HG03460 (cell line): ENCODE data around the gene FBXW4.

Experiments
- ATAC-seq: cut with Tn5 transposase; IDR thresholded peaks from one replicate; pipeline ENCODE4 v1.9.1; 2021; ENCODE audit not compliant: unreplicated experiment

FBXW4 gene

DNA sequence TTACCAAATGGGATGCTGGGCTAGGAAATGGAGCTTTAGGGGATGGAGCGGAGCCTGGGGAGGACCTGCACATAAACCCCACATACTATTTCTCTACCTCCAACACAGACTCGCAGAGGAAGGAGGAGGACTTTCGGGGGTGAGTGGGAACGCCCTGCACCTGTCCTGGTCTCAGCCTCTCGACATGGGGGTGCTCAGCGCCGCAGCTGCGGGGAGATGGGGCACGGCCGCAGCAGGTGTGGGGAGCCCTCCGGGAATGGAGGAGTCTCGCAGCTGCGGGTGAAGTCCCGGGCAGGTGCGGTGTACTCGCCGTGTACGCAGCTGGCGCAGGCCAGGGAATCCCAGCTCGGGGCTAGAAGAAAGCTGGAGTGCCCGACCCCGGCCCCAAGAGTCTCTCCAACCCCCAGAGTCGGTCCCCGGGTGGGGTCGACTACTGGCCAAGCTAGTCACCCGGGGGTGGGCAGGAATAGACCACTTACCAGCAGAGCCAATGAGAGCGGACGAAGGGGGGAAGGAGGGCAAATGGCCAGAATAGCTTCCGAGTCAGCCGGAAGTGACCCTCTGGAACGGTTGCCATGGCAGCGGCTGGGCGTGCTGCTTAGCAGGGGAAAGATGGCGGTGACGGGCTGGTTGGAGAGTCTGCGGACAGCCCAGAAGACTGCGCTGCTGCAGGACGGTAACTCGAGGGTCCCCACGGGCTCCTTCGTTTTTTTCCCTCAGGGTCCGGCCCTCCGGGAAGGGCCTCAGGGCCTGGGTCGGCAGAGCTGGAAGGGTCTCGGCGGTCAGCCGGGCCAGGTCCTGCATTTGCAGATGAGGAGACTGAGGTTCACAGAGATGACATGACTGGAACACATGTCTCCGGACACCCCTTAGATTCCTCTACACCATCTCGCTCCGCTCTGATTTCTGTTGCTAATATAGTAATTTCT lies 107.0 kb downstream of the FBXW4 start, which contains the start of the genes DPCD and POLL:
TSS of gene DPCD (plus strand) at position 597 of the 929 bp plus-strand sequence. CDS start at position 613, 16 bp downstream.
TSS of gene POLL (minus strand) at position 533 of the 929 bp plus-strand sequence. CDS start 897 bp downstream, outside the sequence.
- peak; percentile 96 for ATAC-seq

DNA sequence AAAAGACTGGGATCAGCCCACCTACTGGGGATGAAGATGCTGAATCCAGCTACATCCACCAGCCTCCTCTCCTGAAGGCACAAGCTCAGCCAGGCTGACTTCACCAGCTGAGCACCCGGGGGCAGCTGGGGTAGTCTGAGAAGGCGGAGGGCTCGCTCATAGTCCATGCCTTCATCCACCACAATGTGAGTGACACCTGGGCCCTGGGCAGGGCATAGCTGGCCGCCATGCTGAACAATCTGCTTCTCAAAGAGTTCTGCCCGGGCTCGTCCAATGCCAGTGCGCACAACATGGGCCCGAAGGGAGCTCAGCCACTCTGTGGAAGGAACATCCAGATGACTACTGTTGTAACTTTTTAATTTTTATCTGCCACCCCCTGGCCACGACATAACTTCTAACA lies 109.1 kb downstream of the FBXW4 start:
- no peak for ATAC-seq

DNA sequence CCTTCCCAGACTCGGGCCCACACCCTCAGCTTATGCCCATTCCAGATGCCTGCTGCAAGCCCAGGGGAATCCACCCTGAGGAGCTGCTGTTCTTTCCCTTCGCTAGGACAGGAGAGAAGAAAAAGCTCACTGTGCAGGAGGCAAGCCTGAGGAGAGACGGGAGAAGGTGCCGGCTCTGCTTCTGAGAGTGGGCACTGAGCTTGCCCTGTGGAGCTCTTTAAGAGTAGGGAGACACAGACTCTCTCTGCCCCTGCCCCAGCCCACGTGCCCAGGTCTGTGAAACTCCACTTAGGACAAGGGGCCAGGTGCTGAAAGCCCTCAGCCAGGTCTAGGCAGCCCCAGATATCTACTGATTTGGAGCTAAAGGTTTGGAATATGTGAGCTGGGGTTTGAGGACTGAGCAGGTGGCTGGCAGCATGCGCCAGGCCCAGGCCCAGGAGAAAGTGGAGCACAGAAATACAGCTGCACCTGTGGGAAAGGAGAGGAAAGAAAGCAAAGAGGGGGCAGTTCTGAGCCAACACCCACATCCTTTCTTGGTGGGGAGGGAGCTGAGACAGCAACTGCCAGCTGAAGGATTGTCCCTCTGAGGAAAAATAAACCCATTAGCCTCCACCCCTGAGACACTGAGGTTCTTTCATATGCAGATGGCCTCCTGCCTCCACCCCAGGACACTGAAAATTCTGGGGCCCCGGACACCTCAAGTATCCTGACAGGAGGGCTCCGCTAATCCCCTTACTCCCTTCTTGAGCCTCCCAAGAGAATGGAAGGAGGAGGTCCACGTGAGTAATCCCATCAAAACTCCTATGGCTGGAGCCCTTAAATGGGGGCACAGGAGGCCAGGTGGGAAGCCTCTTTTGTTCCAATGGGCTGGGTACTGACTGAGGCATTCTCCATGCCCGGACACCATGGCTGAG lies 114.2 kb downstream of the FBXW4 start:
- ATAC-seq: no peak

DNA sequence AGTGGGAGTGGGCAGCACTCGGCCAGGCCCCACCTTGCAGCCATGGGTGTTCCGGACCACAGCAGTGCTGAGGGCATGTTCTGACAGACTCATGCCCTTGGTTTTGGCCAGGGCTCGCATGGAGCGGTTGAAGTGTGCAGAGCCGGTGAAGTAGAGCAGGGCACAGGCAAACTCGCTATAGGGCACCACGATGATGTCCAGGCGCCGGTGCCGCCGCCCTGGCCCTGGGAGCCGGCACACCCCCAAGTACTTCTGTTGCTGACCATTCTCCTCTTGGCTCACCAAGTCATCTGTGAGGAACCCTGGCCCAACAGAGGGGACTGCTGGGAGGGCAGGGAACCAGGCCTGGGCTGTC lies 115.5 kb downstream of the FBXW4 start:
- ATAC-seq: no peak

DNA sequence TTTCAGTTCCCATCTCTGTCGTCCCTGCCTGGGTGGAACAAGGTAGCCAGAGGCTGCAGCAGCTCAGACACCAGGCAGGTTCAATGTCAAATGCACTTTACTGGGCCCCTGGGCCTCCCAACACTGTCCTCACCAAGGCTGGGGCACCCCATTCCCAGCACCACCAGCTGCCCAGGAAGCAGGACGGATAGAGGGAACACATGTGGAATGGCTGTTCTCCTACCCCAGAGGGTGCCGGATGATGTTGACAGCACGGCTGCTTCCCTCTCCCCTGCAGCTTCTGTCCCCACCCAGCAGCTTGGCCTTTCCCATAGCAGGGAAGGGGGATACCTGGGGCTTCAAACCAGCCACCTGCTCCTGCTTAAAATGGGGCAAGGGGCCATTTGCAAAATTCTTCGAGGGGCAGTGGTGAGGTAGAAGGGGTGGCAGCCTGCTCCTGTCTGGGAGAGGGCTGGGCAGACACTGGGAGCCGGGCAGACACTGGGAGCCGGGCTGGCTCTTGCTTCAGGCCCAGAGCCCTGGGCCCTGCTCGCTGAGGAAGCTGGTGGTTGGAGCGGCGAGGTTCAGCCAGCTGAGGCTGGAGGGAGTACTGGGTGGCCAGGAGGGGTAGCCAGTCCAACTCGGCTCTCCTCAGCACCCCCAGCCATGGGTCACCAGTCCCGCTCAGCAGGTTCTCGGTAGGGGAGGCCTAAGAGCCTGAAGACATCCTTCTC lies 116.0 kb downstream of the FBXW4 start:
- ATAC-seq: no peak

DNA sequence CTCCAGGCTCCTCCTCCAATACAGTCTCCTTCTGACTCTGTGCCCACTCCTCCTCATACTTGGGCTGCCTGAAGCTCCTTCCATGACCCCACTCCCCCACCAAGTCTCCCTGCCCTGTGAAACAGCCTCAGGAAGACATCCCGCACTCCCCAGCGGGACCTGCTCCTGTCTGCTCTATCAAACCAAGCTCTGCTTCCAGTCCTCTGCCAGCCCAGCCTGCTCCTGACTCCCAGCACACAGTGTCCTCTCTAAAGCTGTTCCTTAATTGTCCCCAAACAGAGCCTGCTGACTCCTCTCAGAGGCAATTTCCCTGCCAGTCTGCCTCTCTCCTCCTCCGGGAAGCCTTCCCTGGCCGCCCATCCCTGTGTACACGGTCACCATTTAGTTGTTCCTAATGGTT lies 116.8 kb downstream of the FBXW4 start:
- no peak for ATAC-seq

DNA sequence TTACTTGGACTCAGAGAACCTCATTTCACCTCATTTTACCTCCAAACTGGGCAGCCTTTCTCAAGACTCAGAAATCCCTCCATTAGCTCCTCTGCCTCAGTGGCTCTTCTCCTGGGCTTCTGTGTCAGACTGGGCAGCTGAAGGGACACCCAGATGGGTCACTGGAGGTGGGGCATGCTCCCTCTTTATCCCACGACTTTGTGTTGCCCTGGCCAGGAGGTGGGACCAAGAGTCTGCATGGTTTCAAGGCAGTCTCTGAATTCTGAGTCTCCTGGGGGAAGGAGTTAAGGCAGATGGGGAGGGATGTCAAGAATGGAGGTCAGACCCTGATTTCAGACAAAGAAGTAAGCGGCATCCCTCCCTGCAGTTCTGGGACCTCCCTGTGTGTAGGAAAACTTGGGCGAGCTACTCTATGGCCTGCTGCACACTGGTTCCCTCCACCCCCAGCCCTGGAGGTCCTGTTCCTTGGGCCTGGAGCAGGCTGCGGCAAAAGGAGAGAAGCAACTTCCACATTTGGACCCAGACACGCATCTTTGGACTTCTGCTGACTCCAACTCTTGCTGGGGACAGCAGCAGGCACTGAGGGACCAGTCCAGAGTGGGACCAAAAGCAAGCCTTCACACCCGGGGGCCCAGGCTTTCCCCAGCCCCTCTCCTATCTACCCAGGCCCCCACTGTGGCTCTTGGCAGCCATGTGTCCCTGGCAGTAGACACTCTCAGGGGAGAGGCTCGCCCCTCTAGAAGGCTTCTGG lies 117.7 kb downstream of the FBXW4 start:
- ATAC-seq: no peak

DNA sequence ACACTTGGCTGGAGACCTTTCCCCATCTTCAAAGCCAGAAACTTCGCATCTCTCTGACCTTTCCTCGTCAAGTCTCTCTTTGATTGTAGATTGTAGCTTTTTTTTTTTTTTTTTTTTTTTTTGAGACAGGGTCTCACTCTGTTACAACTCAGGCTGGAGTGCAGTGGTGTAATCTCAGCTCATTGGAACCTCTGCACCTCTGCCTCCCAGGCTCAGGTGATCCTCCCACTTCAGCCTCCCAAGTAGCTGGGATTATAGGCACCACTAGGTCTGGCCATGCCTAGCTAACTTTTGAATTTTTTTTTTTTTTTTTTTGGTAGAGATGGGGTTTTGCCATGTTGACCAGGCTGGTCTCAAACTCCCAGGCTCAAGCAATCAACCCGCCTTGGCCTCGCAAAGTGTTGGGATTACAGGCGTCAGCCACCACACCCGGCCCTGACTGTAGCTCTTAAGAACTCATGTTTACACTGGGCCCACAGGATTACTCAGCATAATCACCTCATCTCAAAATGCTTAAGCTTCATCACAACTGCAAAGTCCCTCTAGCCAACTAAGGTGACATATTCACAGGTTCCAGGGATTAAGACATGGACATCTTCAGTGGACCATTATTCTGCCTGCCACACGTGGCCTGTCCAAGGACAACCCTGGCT lies 118.6 kb downstream of the FBXW4 start:
- ATAC-seq: no peak

DNA sequence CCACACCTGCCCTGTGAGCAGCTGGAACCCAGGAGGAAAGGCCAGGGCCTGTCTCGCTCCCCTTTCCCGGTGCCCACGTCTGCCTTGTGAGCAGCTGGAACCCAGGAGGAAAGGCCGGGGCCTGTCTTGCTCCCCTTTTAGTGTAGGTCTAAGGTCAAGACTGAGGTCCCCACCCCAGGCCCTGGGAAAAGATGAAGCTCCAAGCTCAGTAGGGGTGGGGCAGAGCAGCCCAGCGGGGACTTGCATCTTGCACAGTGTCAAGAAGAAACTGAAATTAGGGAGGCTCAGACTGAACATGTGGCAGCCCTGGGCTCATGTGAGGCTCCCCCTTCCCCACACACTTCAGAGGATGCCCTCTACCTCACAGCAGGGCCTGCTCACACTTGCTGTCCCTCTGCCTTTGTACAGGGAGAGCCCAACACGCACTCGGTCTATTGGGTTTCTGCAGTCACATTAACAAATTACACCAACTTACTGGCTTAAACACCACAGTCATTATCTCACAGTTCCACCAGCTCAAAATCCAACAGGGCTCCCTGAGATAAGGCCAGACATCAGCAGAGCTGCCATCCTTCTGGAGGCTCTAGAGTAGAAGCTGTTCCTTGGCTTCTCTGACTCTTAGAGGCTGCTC lies 119.3 kb downstream of the FBXW4 start:
- no peak for ATAC-seq

DNA sequence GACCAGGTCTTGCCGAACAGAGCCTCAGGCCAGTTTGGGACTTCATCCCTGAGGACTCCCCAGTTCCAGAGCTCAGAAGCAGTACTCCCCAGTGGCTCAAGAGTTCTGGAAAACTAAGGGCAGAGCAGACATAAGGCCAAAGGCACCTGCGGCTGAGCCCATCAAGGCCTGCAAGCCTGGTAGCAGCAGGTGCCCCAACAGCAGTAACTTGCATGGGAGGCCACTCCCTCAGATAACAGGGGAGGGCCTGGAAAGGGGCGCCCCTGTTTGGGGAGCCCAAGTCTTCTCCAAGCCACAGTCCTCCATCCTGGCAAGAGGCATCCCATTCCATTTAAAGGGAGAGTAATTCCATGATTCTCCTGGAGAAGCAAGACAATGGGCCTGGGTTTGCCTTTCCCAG lies 119.9 kb downstream of the FBXW4 start:
- ATAC-seq: no peak

DNA sequence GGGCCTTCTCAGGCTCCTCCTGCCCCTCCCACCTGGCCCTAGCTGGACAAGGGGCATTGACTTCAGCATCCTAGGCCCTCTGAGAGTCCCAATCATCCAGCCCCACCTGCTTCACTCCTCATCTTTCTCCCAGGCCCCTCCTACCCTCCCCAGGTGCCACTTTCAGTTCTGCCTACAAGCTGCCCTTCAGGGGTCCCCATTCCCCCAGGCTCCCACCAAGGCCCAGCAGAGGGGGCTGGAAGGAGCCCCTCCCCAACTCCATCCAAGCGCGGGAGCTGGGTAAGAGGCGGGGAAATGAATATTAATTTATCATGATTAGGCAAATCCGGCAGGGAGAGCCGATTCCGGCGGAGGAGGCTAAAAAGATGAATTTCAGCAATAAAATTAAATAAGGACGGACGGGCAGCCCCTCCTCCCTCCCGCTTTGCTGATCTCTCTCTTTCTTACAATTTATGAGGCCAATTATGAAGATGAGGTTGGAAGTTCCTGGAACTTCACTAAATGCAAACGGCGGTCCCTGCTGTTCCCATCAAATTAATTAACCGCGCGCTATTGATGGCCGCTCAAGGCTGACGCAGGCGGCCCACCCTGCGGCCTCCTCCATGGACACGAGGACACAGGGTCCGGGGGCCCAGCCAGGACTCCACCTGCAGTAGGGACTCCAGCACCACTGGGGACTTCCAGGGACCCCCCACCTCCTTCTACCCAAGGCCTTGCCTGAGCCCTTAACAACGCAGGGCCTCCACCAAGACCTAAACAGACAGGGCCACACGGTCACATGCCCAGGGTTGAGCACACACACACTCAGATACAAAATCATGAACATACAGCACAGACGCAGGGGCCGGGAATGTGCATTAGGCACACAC lies 120.9 kb downstream of the FBXW4 start:
- ATAC-seq: no peak

DNA sequence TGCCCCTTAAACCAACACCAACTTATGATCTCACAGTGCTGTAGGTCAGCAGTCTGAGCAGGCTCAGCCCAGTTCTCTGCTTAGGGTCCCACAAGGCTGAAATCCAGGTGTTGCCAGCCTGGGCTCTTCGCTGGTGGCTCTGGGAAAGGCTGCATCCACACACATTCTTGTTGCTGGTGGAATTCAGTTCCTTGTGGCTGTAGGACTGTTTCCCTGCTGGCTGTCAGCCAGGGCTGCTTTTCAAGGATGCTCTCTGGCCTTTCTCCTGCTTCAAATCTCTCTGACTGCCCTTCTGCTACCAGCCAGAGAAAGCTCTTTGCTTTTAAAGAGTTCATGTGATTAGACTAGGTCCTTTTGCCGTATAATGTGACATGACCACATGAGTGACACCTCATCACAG lies 122.2 kb downstream of the FBXW4 start:
- ATAC-seq: no peak

DNA sequence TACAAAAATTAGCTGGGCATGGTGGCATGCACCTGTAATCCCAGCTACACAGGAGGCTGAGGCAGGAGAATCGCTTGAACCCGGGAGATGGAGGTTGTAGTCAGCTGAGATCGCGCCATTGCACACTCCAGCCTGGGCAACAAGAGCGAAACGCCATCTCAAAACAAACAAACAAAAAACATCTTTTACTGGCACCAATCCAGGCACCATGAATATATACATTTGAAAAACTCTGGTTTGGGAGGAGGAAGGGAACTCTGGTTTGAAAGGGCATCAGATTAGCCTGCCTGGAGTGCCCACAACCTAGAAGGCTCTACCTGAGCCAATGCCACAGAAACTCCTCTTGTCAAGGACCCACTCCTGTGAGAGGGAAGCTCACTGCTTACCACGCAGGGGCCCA lies 122.8 kb downstream of the FBXW4 start:
- ATAC-seq: no peak

DNA sequence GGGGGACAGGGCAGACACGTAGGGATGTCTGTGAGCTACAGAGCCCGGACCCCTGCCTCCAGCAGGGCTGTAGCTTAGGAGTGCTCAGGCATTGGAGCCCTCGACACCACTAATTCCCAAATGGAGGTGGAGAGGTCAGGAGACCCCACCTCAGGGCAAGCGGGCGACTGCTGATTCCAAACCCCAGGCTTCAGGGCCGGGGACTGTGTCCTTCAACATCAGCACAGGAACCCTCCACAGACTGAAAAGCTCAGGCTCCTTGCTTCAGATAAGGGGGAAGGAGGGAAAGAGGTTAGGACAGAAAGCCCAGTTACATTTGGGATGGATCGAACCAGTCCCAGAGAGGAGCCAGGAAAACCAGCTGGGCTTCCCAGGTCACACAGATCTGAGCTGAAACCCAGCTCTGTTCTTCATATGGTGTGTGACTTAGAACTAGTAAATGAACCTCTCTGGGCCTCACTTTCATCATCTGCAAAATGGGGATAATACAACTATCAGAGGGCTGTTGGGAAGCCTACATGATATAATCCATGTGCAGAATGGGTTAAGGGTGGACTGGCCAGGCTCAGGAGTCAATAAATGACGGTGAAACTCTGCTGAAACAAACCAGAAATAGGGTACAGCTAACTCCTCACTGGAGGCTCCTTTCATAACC lies 123.6 kb downstream of the FBXW4 start:
- no peak for ATAC-seq

DNA sequence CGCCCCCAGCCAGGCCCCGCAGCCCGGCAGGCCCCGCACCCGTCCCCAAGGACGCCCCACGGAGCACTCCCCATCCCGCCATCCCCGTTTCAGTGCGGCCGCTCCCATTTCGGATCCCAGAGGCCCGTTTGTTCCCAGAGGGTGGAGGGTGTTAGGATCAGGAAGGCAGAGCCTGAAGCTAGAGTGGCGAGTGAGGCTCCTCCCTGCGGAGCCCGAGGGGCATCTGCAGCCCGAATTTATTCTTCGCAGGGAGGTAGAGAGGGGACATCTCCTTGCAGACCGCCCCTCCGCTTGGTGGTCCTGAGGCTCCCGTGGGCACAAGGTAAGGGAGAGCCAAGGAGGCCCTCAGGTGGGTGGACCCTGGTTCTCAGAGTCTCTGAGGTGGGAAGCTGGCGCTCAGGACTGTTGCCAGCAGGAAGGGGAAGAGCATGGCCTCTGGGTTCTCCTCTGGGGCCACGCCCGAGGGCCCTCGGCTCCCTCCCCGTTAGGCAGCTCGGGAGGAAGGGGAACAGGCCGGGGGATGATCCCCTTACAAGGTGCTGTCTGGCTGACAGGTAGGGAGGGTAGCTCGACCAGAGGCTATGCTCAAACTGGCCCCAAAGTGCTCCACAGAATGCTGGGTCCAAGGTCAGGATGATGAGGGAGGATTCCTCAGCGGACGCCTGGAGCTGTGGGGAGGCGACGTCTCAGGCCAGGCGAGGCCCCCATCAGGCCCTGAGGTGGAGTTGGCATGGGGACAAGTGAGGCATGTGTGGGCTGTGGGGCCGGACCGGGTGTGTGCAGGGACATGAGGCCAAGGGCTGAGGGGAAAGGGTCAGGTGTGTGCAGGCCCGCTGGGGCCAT lies 124.3 kb downstream of the FBXW4 start:
- ATAC-seq: peak; percentile 20

DNA sequence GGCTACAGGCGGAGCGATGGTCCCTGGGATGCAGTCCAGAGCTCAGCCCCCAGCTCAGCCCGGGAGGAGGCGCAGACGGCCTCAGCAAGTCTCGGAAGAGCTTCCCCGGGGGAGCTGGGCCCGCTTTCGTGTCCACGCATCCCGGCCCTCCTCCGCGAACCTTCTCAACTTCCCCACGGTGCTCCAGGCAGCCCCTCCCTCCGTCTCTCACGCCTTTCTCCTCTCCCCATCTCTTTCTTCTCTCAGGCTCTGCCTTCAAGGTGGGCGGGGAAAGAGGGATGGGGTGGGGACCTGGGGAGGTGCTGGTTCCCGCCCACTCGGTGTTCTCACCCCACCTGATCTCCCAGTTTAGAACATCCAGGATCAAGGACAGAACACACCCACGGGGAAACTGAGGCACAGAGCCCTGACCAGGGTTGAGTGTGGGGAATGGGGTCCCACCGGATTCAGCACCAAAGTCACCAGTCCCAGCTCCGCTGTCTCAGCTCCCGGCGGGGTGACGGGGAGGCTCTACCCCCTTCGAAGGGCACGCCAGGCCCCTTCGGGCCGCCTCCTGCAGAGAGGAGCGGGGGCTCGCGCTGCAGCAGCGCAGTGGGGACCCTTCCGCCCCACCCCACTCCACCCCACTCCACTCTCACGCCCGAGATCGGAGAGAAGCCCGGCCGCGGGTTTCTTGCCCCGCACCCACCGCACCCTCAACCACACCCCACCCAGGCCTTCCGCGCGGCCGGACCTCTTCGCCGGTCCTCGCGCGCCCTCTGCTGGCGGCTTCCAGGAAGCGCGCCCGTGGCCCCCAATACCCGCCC lies 125.1 kb downstream of the FBXW4 start:
- ATAC-seq: peak; percentile 56
